Activated CD4-positive, alpha-beta memory T cell treated with anti-CD3 and anti-CD28 coated beads, Interleukin-2, amount 10 ng/mL, durations not matched to agents 7 days and 5 days (primary cell): ENCODE results near the gene TMEM52. TPM values are rescaled to one million over a fixed set of nuclear protein-coding genes. Genes with fewer than 3 reads are reported as not detected.

ENCODE experiments used
- CTCF ChIA-PET: fragments of 350-600 bp; sonication (Branson Sonifier 250); formaldehyde crosslinking; loops from one replicate; lab custom pipeline; 2021; ENCODE audit warnings: antibody characterized with exemption, inconsistent platforms; lab: Charles Lee
- POLR2A ChIA-PET: fragments of 350-600 bp; sonication (Branson Sonifier 250); formaldehyde crosslinking; loops from one replicate; lab custom pipeline; 2021; ENCODE audit warnings: antibody characterized with exemption; lab: Charles Lee
- DNase-seq: peaks from one replicate; pipeline ENCODE4 v3.0.0-alpha.2; 2020
- H3K27ac Mint-ChIP-seq: one replicate; pipeline ENCODE4 v1.8.0; 2021; ENCODE audit warnings: mild to moderate bottlenecking, mixed read lengths
- H3K27me3 Mint-ChIP-seq: one replicate; pipeline ENCODE4 v1.8.0; 2021; ENCODE audit warnings: mixed read lengths
- H3K36me3 Mint-ChIP-seq: one replicate; pipeline ENCODE4 v1.8.0; 2021; ENCODE audit warnings: low read depth, mixed read lengths
- H3K4me1 Mint-ChIP-seq: one replicate; pipeline ENCODE4 v1.8.0; 2021; ENCODE audit warnings: mixed read lengths
- H3K4me3 Mint-ChIP-seq: one replicate; pipeline ENCODE4 v1.8.0; 2021; ENCODE audit warnings: mild to moderate bottlenecking, mixed read lengths
- H3K9me3 Mint-ChIP-seq: one replicate; pipeline ENCODE4 v1.8.0; 2021; ENCODE audit warnings: mixed read lengths
- total RNA-seq, 2 experiments: library from RNA; stranded (reverse); gene quantifications; one replicate each; pipeline ENCODE4 v1.2.3, GENCODE V29; 2021

The TMEM52 gene
- total RNA-seq, 2 experiments from 2014 or later = not detected

DNA sequence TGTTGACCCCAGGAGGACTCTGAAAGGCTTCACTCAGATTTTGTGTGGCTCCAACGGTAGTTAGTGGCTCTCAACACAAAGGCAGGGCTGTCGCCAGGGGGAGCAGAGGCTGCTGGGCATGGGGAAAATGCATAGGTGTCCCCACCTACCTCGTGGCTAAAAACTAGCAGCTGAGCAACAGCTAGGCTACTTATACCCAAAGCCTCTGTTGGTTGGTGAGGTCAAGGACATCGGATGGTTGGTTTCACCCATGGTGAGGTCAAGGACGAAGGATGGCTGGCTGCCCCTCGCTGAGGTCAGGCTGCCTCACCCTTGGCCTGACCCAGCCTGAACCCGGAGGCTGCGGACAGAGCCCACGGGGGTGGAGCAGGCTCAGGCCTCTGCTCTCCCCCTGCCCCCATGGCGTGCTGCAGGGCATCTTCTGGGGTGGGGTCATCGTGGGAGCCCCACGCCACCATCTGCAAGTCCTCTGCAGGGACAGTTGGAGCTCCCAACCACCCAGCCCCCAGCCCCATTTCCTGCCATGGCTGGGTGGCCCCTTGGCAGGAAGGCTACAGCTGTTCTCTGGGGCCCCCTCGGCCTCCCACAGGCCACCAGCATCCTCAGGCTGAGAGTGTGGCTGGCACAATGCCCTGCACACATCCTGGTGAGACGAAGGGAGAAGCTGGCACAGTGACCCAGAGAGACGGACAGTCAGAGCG lies 19.7 kb downstream of the TMEM52 start:
- POLR2A ChIA-PET = interaction anchor here (1.1 to 3.9 kb wide), 2 partner anchors 10 to 18 kb away, joined by 3 to 20 read pairs; no protein-coding TSS in a partner anchor
- peaks cover 19% of the 10 kb centered on the region for H3K4me1 Mint-ChIP-seq
- no peaks in the 10 kb centered on the region for H3K36me3 Mint-ChIP-seq
- DNase-seq = no peak
- H3K9me3 Mint-ChIP-seq = no peaks in the 10 kb centered on the region
- H3K27ac Mint-ChIP-seq = no peak overlapping the region
- CTCF ChIA-PET = interaction anchor here (0.6 to 5.2 kb wide), 2 partner anchors 9 to 92 kb away, joined by 7 to 30 read pairs; no protein-coding TSS in a partner anchor
- peaks cover 6% of the 10 kb centered on the region for H3K27me3 Mint-ChIP-seq
- H3K4me3 Mint-ChIP-seq = no peak overlapping the region

DNA sequence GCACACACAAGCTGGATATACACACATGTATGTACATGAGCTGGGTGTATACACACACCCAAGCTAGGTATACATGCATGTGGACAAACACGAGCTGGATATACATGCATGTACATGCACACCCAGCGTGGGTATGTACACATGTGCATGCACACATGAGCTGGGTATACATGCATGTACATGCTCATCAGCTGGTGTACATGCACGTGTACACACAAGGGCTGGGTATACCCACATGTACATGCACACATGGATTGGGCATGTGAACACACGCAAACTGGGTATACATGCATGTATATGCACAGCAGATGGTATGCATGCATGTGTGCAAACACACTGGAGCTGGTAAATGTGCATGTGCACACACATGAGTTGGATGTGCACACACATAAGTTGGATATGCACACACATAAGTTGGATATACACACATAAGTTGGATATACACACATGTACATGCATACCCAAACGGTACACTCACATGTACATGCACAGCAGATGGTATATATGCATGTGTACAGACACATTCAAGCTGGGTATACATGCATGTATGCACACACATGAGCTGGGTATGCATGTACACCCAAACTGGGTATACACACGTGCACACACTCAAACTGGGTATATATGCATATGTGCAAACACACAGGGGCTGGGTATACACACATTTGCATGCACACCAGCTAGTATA lies 20.7 kb downstream of the TMEM52 start:
- Mint-ChIP-seq H3K4me3 (no peak overlapping the region), H3K4me1 (peaks cover 20% of the 10 kb centered on the region), H3K9me3 (no peaks in the 10 kb centered on the region), H3K27ac (no peak overlapping the region), H3K27me3 (peaks cover 6% of the 10 kb centered on the region), H3K36me3 (no peaks in the 10 kb centered on the region)
- DNase-seq = no peak
- ChIA-PET POLR2A (interaction anchor here (1.1 to 3.9 kb wide), 3 partner anchors 10 to 17 kb away, joined by 3 to 20 read pairs (median 11); no protein-coding TSS in a partner anchor), CTCF (interaction anchor here (1.1 to 5.2 kb wide), 3 partner anchors 7 to 122 kb away, joined by 5 to 30 read pairs (median 7); no protein-coding TSS in a partner anchor)

DNA sequence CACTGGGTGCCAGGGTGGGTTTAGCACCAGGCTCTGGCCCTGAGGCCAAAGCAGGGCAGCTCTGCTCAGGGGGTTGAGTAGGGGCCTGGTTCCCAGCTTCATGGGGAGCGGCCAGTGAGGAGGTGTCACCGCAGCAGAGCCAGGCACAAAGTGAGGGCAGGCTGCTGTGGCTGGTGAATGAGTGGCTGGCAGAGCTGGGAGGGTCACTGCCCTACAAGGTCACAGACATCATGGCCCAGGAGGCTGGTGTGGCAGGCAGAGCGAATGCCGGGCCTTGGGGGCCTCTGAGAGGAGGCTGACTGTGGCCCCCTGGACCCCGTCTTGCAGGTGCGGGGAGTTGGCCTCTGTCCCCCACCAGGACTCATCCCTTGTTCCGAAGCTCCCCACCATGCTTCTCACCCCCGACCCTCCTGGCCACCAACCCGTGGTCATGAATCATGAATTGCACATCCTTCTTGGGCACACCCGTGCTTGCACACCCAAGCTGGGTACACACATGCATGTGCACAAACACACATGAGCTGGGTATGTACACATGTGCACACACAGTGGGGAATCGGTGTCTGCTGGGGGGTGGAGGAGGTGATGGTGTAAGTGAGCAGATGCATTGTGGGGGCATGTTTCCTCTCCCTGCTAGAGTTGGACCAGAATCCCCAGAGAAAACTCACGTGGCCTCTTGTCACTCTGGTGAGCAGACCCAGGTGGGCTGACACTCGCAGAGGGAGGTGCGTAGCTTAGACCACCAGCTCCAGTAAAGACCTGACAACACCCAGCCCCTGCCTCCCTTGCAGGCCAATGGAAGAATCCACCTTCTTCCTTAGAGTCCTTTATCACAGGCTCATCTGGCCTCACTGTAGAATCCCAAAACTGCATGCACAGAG lies 23.4 kb downstream of the TMEM52 start:
- Mint-ChIP-seq H3K27me3 (peaks cover 6% of the 10 kb centered on the region), H3K4me3 (no peak overlapping the region), H3K36me3 (peaks cover 7% of the 10 kb centered on the region), H3K27ac (no peak overlapping the region), H3K4me1 (peaks cover 32% of the 10 kb centered on the region), H3K9me3 (no peaks in the 10 kb centered on the region)
- no peak for DNase-seq
- ChIA-PET POLR2A (interaction anchor here (1.4 to 3.9 kb wide), 2 partner anchors 10 to 13 kb away, joined by 3 to 20 read pairs; no protein-coding TSS in a partner anchor), CTCF (interaction anchor here (0.9 to 5.2 kb wide), 3 partner anchors 10 to 13 kb away, joined by 3 to 30 read pairs (median 6); no protein-coding TSS in a partner anchor)

DNA sequence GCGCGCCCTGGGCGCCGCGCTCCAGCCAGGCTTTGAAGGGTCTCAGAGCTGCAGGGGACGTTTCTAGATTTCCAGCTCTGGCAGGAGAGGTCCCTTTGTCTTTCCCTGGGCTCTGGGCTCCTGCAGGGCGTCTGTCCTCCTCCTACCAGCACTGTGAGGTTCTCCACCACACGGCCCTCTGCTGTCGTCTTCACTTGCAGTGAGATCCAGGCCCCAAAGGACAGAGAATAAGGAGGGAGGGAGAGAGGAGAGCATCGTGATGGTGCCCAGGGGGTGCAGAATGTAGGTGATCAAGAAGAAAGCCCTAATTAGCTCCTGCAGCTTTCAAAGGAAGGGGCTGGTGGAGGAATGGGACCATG lies 24.0 kb downstream of the TMEM52 start:
- DNase-seq = no peak
- no peaks in the 10 kb centered on the region for H3K9me3 Mint-ChIP-seq
- CTCF ChIA-PET = interaction anchor here (0.9 to 1.0 kb wide), 2 partner anchors 11 to 14 kb away, joined by 5 to 6 read pairs; no protein-coding TSS in a partner anchor
- POLR2A ChIA-PET = interaction anchor here (1.4 kb wide), 1 partner anchor 11 kb away, joined by 3 read pairs; no protein-coding TSS in a partner anchor
- H3K36me3 Mint-ChIP-seq = peaks cover 7% of the 10 kb centered on the region
- no peak overlapping the region for H3K4me3 Mint-ChIP-seq
- peaks cover 32% of the 10 kb centered on the region for H3K4me1 Mint-ChIP-seq
- H3K27me3 Mint-ChIP-seq = peaks cover 6% of the 10 kb centered on the region
- no peak overlapping the region for H3K27ac Mint-ChIP-seq

DNA sequence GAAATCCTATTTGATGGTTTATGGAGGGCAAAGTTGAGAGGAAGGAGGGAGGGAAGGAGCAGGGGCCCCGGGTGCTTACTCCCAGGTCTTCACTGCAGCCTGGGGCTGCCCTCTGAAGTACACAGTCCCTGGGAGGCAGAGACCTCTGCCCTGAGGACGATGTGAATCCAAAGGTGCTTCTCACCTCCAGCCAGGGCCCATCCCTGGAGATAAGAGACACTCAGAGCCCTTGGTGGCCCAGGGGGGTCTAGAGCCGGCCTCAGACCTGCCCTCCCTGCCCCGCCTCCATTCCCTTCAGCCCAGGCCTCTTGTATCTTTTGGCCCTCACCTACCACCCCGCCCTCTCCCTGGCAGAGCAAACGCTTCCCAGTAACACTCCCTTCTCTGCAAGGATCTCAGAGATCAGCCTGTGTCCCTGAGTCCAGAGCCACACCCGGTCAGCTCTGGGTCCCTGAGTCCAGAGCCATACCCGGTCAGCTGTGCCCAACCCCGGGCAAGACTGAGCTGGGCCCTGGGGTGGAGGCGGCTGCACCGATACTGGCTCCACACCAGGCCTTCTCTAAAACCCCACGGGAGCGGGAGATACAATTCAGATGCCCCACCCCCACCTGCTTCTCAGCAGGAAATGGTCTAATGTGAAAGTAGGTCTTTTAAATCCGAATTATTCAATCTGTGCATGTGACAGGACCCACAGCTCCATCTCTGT lies 24.6 kb downstream of the TMEM52 start:
- H3K27me3 Mint-ChIP-seq = peaks cover 6% of the 10 kb centered on the region

DNA sequence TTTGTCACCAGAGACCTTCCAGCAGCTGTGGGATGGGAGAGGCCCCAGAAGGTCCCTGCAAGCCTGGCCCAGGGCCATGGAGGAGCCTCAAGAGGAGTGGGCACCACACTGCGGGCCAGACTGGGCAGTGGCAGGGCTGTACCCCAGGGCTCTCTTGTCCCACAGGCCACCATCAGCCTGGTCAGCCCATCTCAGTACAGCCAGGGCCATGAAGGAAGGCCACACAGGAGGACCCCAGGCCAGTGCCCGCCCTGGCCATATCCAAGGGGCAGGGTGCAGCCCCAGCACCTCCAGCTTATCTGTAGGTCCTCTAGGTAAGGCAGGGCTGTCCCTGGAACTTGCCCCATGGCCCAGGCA lies 25.1 kb downstream of the TMEM52 start:
- CTCF ChIA-PET = interaction anchor here (0.7 to 1.0 kb wide), 2 partner anchors 12 to 15 kb away, joined by 3 to 5 read pairs; no protein-coding TSS in a partner anchor
- Mint-ChIP-seq H3K27me3 (peaks cover 6% of the 10 kb centered on the region), H3K9me3 (no peaks in the 10 kb centered on the region), H3K4me1 (peaks cover 31% of the 10 kb centered on the region), H3K36me3 (peaks cover 12% of the 10 kb centered on the region), H3K27ac (no peak overlapping the region), H3K4me3 (no peak overlapping the region)
- POLR2A ChIA-PET = interaction anchor here (1.3 kb wide), 1 partner anchor 114 kb away, joined by 3 read pairs; no protein-coding TSS in a partner anchor
- DNase-seq = no peak

More for the DNA sequence above, 24.6 kb downstream of the TMEM52 start:
- POLR2A ChIA-PET = interaction anchor here (1.3 to 1.4 kb wide), 2 partner anchors 11 to 114 kb away, joined by 3 read pairs; no protein-coding TSS in a partner anchor
- H3K4me3 Mint-ChIP-seq = no peak overlapping the region
- H3K4me1 Mint-ChIP-seq = peaks cover 32% of the 10 kb centered on the region
- no peak for DNase-seq
- peaks cover 7% of the 10 kb centered on the region for H3K36me3 Mint-ChIP-seq
- H3K9me3 Mint-ChIP-seq = no peaks in the 10 kb centered on the region
- CTCF ChIA-PET = interaction anchor here (0.7 to 1.0 kb wide), 3 partner anchors 11 to 14 kb away, joined by 3 to 6 read pairs (median 5); no protein-coding TSS in a partner anchor
- peak overlapping the region; percentile 21 for H3K27ac Mint-ChIP-seq

DNA sequence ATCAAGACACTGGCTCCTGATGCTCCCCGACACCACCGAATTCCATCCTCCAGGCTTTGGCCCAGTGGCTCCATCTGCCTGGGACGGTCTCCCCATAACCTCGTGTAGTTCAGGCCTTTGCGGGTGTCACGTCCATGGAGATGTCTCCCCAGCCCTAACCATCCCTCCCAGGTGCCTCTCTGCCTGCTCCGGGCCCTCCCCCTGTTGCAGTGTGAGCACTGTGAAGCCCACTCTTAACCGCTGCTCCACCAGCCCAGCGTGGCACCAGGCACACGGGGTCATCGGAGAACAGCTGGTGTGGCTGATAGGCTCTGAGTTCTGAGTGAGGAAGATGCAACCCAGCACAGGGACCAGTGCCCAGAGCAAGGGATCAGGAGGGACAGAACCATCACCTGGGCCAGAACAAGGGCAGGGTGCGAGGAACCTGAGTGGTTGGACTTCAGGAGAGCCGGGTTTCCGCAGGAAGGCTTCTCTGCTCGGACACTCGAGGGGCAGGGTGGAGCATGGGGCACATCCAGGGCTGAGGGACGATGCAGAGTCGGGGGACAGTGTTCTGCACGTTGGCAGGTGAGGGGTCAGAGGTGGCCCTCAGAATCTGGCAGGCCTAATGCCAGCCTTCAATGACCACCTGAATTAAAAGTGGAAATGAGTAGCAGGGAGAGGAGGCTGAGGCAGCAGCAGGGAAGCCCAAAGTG lies 25.6 kb downstream of the TMEM52 start:
- H3K27ac Mint-ChIP-seq = peak overlapping the region; percentile 59
- H3K4me3 Mint-ChIP-seq = peak overlapping the region; percentile 10
- H3K36me3 Mint-ChIP-seq = peaks cover 15% of the 10 kb centered on the region
- H3K9me3 Mint-ChIP-seq = no peaks in the 10 kb centered on the region
- ChIA-PET CTCF (interaction anchor here (0.7 kb wide), 1 partner anchor 12 kb away, joined by 3 read pairs; no protein-coding TSS in a partner anchor), POLR2A (interaction anchor here (1.3 kb wide), 1 partner anchor 113 kb away, joined by 3 read pairs; no protein-coding TSS in a partner anchor)
- DNase-seq = no peak
- H3K27me3 Mint-ChIP-seq = peaks cover 6% of the 10 kb centered on the region
- H3K4me1 Mint-ChIP-seq = peaks cover 37% of the 10 kb centered on the region

DNA sequence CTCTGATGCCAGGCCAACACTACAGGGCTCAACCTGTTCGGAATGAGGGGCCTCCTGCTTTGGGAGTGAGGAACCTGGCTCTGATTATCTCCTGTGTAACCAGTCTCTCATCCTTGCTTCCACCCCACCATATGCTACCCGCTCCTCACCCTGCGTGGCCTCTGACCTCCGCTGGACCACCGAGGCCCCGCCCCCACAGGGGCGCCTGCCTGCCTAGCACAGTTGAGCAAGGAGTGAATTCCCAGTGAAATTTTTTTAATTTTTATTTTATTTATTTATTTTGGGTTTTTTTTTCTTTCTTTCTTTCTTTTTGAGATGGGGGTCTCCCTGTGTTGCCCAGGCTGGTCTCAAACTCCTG lies 26.3 kb downstream of the TMEM52 start:
- DNase-seq = no peak
- H3K27ac Mint-ChIP-seq = peak overlapping the region; percentile 76
- H3K9me3 Mint-ChIP-seq = no peaks in the 10 kb centered on the region
- POLR2A ChIA-PET = interaction anchor here (1.3 kb wide), 3 partner anchors 9 to 69 kb away, joined by 3 to 8 read pairs (median 4); no protein-coding TSS in a partner anchor
- peaks cover 6% of the 10 kb centered on the region for H3K27me3 Mint-ChIP-seq
- peak overlapping the region; percentile 83 for H3K4me3 Mint-ChIP-seq
- H3K4me1 Mint-ChIP-seq = peaks cover 40% of the 10 kb centered on the region
- CTCF ChIA-PET = interaction anchor here (1.6 to 1.8 kb wide), 2 partner anchors 13 to 16 kb away, joined by 7 read pairs; no protein-coding TSS in a partner anchor
- peaks cover 21% of the 10 kb centered on the region for H3K36me3 Mint-ChIP-seq

DNA sequence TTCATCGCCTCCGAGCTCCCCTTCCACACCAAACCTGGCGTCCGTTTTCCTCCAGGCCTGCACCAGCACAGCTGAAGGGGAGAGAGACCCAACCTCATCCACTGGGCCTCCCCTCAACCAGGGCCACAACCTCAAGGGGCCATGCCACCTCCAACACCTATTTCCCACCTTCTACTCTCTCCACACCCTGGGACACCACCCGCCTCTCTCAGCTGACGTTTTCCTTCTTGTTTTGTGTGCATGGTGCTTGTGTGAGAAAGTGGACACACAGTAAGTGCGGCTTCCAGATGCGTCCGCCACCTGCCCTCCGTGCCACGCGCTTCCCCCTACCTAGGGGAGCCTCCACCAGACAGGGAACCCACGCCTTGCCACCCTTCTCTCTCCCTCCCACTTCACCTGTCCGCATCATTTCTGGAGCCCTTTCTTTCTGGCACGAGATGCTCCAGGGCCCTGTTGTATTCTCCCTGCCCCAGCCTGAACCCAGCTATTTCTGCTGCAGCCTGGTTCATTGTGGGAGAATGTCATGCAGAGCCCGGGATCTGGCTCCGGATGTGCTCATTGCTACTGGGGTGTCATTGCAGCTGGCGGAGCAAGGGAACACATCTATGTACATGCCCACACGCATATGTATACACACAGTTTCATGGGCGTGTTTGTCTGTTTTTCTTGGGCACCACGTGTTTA lies 26.9 kb downstream of the TMEM52 start:
- ChIA-PET CTCF (interaction anchor here (0.9 to 1.8 kb wide), 3 partner anchors 13 to 69 kb away, joined by 3 to 7 read pairs (median 7); no protein-coding TSS in a partner anchor), POLR2A (interaction anchor here (0.6 to 1.5 kb wide), 9 partner anchors 9 to 116 kb away, joined by 3 to 8 read pairs (median 4); no protein-coding TSS in a partner anchor)
- no peaks in the 10 kb centered on the region for H3K9me3 Mint-ChIP-seq

DNA sequence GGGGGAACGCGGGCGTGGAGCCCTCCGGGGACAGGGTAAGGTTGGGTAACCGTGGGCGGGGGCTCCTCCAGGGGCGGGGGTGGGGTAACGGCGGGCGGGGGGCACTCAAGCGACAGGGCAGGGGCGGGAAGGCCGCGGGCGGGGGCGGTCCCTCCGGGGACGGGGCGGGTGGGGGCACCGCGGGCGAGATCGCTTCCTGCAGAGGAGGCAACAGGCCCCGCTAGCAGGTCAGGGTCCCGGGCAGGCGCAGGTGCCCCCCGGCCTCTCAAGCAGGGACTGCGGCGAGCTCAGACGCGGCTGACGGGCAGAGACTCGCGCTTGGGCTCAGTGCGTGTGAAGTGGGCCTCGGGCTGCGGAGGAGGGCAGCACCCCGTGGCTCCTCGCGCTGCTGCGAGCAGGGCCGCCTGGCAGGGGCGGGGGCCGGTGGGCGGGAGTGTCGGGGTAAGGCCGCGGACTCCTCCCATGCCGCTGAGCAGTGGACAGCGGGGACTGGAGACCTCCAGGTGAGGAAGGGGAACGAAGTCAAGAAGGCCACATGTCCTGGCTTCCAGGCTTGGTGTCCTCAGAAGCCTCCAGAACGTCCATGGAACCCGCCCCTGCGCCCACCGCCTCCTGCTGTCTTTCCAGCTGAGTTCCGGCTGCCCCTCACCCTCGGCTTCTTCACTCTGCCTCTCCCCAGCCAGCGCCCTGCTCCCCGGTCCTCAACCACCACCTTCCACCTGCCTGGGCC lies 27.6 kb downstream of the TMEM52 start:
- Mint-ChIP-seq H3K27ac (peak overlapping the region; percentile 76), H3K4me1 (peaks cover 48% of the 10 kb centered on the region), H3K4me3 (peak overlapping the region; percentile 83), H3K9me3 (no peaks in the 10 kb centered on the region), H3K36me3 (peaks cover 27% of the 10 kb centered on the region), H3K27me3 (peaks cover 6% of the 10 kb centered on the region)
- ChIA-PET CTCF (interaction anchor here (0.9 to 1.8 kb wide), 3 partner anchors 14 to 68 kb away, joined by 3 to 7 read pairs (median 7); no protein-coding TSS in a partner anchor), POLR2A (interaction anchor here (0.6 to 1.5 kb wide), 9 partner anchors 9 to 115 kb away, joined by 3 to 8 read pairs (median 4); no protein-coding TSS in a partner anchor)
- peak; percentile 63 for DNase-seq

More for the DNA sequence above, 26.9 kb downstream of the TMEM52 start:
- H3K27me3 Mint-ChIP-seq = peaks cover 6% of the 10 kb centered on the region
- DNase-seq = no peak
- H3K4me1 Mint-ChIP-seq = peaks cover 44% of the 10 kb centered on the region
- peak overlapping the region; percentile 83 for H3K4me3 Mint-ChIP-seq
- peaks cover 24% of the 10 kb centered on the region for H3K36me3 Mint-ChIP-seq
- H3K27ac Mint-ChIP-seq = peak overlapping the region; percentile 76
